ENCODE measurements around the gene GPR162.

DNA sequence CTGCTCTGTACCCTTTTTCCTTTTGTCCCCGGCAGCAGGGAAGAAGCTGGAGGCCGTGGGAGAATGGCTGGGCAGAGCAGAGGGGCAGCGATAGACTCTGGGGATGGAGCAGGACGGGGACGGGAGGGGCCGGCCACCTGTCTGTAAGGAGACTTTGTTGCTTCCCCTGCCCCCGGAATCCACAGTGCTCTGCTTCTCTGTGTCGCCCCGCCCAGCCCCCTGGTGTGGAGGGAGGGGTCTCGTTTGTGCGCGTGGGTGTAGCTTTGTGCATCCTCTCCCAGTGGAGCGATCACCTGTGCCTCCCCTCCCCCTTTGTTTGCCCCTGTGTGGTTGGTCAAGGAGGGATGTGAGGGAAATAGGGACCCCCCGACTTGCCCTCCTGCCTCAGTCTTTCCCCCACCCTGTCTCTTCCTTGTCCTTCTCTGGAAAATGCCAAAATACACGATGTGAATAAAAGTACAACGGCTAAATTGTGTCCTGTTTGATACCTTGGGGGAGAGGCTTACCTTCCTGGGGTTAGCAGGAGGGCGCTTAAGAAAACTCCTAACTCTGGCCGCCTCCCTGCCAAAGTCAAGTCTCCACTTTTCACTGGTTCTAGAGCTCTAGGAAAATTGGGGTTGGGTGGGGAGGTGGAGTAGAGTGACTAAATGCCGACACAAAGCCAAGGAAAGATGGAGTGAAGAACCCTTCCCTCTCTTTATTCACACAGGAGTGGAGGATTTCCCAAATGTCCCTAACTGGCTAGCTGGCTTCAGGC, 44.7 kb downstream of the GPR162 start:
- TF ChIP-seq, protein P1, sequence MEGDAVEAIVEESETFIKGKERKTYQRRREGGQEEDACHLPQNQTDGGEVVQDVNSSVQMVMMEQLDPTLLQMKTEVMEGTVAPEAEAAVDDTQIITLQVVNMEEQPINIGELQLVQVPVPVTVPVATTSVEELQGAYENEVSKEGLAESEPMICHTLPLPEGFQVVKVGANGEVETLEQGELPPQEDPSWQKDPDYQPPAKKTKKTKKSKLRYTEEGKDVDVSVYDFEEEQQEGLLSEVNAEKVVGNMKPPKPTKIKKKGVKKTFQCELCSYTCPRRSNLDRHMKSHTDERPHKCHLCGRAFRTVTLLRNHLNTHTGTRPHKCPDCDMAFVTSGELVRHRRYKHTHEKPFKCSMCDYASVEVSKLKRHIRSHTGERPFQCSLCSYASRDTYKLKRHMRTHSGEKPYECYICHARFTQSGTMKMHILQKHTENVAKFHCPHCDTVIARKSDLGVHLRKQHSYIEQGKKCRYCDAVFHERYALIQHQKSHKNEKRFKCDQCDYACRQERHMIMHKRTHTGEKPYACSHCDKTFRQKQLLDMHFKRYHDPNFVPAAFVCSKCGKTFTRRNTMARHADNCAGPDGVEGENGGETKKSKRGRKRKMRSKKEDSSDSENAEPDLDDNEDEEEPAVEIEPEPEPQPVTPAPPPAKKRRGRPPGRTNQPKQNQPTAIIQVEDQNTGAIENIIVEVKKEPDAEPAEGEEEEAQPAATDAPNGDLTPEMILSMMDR (IDR thresholded peaks at IDR 0.05; ENCODE audit: low read depth, low read length, missing input control) = no peak
- TF ChIP-seq RAD21 (IDR thresholded peaks at IDR 0.05) (no peak), GABPA (IDR thresholded peaks at IDR 0.05 in 1 of 2, conservative IDR thresholded peaks at IDR 0.05 in 1 of 2) (no peak), JUND (IDR thresholded peaks at IDR 0.05) (no peak), EGR1 (IDR thresholded peaks at IDR 0.05; ENCODE audit: low read depth in 2 of 2) (no peak), YY1 (IDR thresholded peaks at IDR 0.05) (no peak)
- TF ChIP-seq, protein P2, sequence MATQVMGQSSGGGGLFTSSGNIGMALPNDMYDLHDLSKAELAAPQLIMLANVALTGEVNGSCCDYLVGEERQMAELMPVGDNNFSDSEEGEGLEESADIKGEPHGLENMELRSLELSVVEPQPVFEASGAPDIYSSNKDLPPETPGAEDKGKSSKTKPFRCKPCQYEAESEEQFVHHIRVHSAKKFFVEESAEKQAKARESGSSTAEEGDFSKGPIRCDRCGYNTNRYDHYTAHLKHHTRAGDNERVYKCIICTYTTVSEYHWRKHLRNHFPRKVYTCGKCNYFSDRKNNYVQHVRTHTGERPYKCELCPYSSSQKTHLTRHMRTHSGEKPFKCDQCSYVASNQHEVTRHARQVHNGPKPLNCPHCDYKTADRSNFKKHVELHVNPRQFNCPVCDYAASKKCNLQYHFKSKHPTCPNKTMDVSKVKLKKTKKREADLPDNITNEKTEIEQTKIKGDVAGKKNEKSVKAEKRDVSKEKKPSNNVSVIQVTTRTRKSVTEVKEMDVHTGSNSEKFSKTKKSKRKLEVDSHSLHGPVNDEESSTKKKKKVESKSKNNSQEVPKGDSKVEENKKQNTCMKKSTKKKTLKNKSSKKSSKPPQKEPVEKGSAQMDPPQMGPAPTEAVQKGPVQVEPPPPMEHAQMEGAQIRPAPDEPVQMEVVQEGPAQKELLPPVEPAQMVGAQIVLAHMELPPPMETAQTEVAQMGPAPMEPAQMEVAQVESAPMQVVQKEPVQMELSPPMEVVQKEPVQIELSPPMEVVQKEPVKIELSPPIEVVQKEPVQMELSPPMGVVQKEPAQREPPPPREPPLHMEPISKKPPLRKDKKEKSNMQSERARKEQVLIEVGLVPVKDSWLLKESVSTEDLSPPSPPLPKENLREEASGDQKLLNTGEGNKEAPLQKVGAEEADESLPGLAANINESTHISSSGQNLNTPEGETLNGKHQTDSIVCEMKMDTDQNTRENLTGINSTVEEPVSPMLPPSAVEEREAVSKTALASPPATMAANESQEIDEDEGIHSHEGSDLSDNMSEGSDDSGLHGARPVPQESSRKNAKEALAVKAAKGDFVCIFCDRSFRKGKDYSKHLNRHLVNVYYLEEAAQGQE (IDR thresholded peaks at IDR 0.05) = no peak
- TF ChIP-seq, protein P3, sequence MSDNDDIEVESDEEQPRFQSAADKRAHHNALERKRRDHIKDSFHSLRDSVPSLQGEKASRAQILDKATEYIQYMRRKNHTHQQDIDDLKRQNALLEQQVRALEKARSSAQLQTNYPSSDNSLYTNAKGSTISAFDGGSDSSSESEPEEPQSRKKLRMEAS (IDR thresholded peaks at IDR 0.05) = no peak
